GM12878 (cell line): ENCODE results near the gene PLEKHJ1. TPM values are rescaled to one million over a fixed set of nuclear protein-coding genes. Genes with fewer than 3 reads are reported as not detected.
A peak's percentile ranks its signal among the peaks of the same experiment; 100 is the strongest.

ENCODE experiments used
- BACH1 ChIP-seq: fragments of 450-650 bp; IDR thresholded peaks from 2 replicates; pipeline ENCODE4 v1.6.1; 2017; ENCODE audit warnings: mild to moderate bottlenecking, borderline replicate concordance
- MYB ChIP-seq: fragments of 150-350 bp; IDR thresholded peaks from 2 replicates; pipeline ENCODE4 v1.6.1; 2014; ENCODE audit warnings: mild to moderate bottlenecking, low read depth, low read length, borderline replicate concordance
- polyA plus RNA-seq, 11 experiments: library from polyadenylated mRNA; depleted of rRNA in 4 of 11; unstranded in 6 of 11; stranded (reverse) in 5 of 11; fragments of >200 nt; fragmentation: Nextera tagmentation in 4 of 11; fragmentation: Illumina TruSeq in 1 of 11; extraction: Ambion mirVana in 4 of 11; extraction: Trizol in 1 of 11; gene quantifications; 1 replicate in 1 of 11; 2 replicates in 10 of 11; pipeline versions ENCODE4 v1.2.1 to v1.2.3, GENCODE V29; 2011 to 2016; ENCODE audit warnings: inconsistent platforms in 2 of 11, missing spikeins in 2 of 11, low read depth in 1 of 11
- total RNA-seq, 4 experiments: library from RNA; depleted of rRNA in 3 of 4; stranded (reverse); fragments of >200 nt in 3 of 4; fragmentation: Illumina TruSeq in 1 of 4; extraction: Trizol in 1 of 4; gene quantifications; 2 replicates each; pipeline versions ENCODE4 v1.2.1 to v1.2.3, GENCODE V29; 2013 to 2021
- TF ChIP-seq, protein P1 (sequence below): fragments of 150-350 bp; IDR thresholded peaks from 2 replicates; pipeline ENCODE4 v1.6.1; 2014; ENCODE audit warnings: mild to moderate bottlenecking, low read depth, low read length
- TF ChIP-seq, protein P2 (sequence below): fragments of 450-650 bp; IDR thresholded peaks from 2 replicates; pipeline ENCODE4 v1.6.1; 2018; ENCODE audit warnings: borderline replicate concordance, mild to moderate bottlenecking; ENCODE audit not compliant: partially characterized antibody

PLEKHJ1 gene
- total and polyA plus RNA-seq, 10 of the 15 experiments (the other 5 are each of a cell fraction or from before 2014, with no cell fraction given): 1.3 to 133 (median 75.0) TPM

DNA sequence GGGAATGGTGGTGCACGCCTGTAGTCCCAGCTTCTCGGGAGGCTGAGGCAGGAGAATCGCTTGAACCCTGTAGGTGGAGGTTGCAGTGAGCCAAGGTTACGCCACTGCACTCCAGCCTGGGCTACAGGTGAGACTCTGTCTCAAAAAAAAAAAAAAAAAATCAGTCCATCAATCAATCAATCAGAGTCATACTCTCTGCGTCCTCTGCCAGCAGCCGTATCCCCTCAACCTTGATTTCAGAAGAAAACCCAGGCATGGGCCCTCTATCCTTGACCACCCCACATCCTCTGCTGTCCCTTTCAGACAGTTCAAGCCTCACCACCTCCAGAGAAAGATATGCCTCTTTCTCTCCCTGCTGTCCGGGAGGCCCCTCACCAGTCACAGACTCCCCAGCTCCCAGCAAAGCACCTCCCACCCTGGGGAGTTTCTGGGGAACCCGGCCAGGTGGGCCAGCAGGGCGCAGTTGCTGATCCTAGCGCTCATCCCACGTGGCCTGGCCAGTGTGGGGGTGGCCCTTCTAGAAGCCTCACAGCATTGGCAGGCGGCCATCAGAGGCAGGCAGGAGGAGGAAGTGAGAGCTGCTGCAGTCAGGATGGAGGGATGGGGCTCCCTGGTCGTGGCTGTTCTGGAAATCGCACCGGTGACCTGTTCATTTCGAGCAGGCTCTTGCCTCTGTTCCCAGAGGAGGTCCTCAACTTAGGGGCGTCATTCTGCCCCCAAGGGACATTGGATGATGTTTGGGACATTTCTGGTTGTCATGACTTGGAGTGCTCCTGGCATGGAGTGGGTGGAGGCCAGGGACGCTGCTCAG lies 30.3 kb upstream of the PLEKHJ1 start (continued):
- TF ChIP-seq, protein P1, sequence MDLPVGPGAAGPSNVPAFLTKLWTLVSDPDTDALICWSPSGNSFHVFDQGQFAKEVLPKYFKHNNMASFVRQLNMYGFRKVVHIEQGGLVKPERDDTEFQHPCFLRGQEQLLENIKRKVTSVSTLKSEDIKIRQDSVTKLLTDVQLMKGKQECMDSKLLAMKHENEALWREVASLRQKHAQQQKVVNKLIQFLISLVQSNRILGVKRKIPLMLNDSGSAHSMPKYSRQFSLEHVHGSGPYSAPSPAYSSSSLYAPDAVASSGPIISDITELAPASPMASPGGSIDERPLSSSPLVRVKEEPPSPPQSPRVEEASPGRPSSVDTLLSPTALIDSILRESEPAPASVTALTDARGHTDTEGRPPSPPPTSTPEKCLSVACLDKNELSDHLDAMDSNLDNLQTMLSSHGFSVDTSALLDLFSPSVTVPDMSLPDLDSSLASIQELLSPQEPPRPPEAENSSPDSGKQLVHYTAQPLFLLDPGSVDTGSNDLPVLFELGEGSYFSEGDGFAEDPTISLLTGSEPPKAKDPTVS: peak; percentile 81; the same call in 1 of the 2 replicates
- no peak for TF ChIP-seq MYB
- TF ChIP-seq BACH1: peak; percentile 47; the same call in 1 of the 2 replicates
- TF ChIP-seq, protein P2, sequence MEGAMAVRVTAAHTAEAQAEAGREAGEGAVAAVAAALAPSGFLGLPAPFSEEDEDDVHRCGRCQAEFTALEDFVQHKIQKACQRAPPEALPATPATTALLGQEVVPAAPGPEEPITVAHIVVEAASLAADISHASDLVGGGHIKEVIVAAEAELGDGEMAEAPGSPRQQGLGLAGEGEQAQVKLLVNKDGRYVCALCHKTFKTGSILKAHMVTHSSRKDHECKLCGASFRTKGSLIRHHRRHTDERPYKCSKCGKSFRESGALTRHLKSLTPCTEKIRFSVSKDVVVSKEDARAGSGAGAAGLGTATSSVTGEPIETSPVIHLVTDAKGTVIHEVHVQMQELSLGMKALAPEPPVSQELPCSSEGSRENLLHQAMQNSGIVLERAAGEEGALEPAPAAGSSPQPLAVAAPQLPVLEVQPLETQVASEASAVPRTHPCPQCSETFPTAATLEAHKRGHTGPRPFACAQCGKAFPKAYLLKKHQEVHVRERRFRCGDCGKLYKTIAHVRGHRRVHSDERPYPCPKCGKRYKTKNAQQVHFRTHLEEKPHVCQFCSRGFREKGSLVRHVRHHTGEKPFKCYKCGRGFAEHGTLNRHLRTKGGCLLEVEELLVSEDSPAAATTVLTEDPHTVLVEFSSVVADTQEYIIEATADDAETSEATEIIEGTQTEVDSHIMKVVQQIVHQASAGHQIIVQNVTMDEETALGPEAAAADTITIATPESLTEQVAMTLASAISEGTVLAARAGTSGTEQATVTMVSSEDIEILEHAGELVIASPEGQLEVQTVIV: no peak
